GM12878 (cell line): ENCODE measurements around the gene FAM187B. TPM values are rescaled to one million over a fixed set of nuclear protein-coding genes. Genes with fewer than 3 reads are reported as not detected.

Source experiments
- ATAC-seq: fragments of 200-7000 bp; cut with Tn5 transposase; 3 replicates; pipeline ENCODE4 v1.9.1; 2020; ENCODE audit warnings: mild to moderate bottlenecking, moderate library complexity
- BruUV-seq: library from RNA; stranded (reverse); fragments of 400-500 nt; replicated peaks from 2 replicates; lab custom pipeline; 2021; lab: Mats Ljungman, UMichigan
- CTCF ChIA-PET: fragments of 300-600 bp; sonication (Branson Sonifier 250); formaldehyde crosslinking; extraction: SDS; loops from one replicate; lab custom pipeline; 2021; ENCODE audit warnings: inconsistent platforms; lab: Yijun Ruan, JAX
- POLR2A ChIA-PET: fragments of 350-600 bp; formaldehyde crosslinking; extraction: SDS; loops from one replicate; lab custom pipeline; 2021; ENCODE audit warnings: inconsistent platforms; lab: Charles Lee
- RAD21 ChIA-PET: fragments of 300-600 bp; sonication (Branson Sonifier 250); formaldehyde crosslinking; loops from one replicate; lab custom pipeline; 2023; ENCODE audit warnings: antibody characterized with exemption; ENCODE audit not compliant: unreplicated experiment; lab: Charles Lee
- SMC1A ChIA-PET: fragments of 300-600 bp; sonication (Branson Sonifier 250); formaldehyde crosslinking; loops from one replicate; lab custom pipeline; 2023; ENCODE audit not compliant: unreplicated experiment, uncharacterized antibody; lab: Charles Lee
- DNase-seq: peaks from one replicate; pipeline ENCODE4 v3.0.0-alpha.2; 2011; ENCODE audit warnings: low read depth, low spot score
- FAIRE-seq: peaks from 3 replicates; lab custom pipeline; 2011; peaks lifted over from hg19 to GRCh38; lab: Jason Lieb, UNC
- H2AFZ ChIP-seq: 2 replicates; pipeline ENCODE4 v1.6.0; 2011; ENCODE audit warnings: low read depth, low read length, control low read depth; ENCODE audit not compliant: control insufficient read depth
- H3K27ac ChIP-seq: 2 replicates; pipeline ENCODE4 v1.5.1; 2011; ENCODE audit warnings: control low read depth; ENCODE audit not compliant: control insufficient read depth, insufficient read depth
- H3K27me3 ChIP-seq, 2 experiments: replicated peaks in 1 of 2; 2 replicates each; pipeline versions ENCODE4 v1.6.0 to v1.6.1; 2011; ENCODE audit warnings: low read length in 1 of 2; ENCODE audit not compliant: control insufficient read depth in 2 of 2, insufficient read depth in 2 of 2
- H3K36me3 ChIP-seq, 2 experiments: 2 replicates each; pipeline ENCODE4 v1.5.1; 2011; ENCODE audit warnings: low read length in 1 of 2; ENCODE audit not compliant: control insufficient read depth in 2 of 2, insufficient read depth in 2 of 2
- H3K4me1 ChIP-seq: 2 replicates; pipeline ENCODE4 v1.6.1; 2011; ENCODE audit warnings: mild to moderate bottlenecking, low read length, moderate library complexity, mixed read lengths; ENCODE audit not compliant: control insufficient read depth, insufficient read depth
- H3K4me2 ChIP-seq: 2 replicates; pipeline ENCODE4 v1.6.0; 2011; ENCODE audit warnings: control low read depth; ENCODE audit not compliant: control insufficient read depth, insufficient read depth
- H3K4me3 ChIP-seq: fragments of 200-600 bp; sonication (generic); 2 replicates; pipeline ENCODE4 v1.5.1; 2016
- H3K79me2 ChIP-seq: 2 replicates; pipeline ENCODE4 v1.6.0; 2011; ENCODE audit warnings: low read length; ENCODE audit not compliant: control insufficient read depth, insufficient read depth
- H3K9ac ChIP-seq: 2 replicates; pipeline ENCODE4 v1.8.0; 2011; ENCODE audit warnings: low read length, control low read depth, mixed read lengths; ENCODE audit not compliant: control insufficient read depth, insufficient read depth
- H3K9me3 ChIP-seq: replicated peaks from 3 replicates; pipeline ENCODE4 v1.5.1; 2011; ENCODE audit warnings: mild to moderate bottlenecking, low read length; ENCODE audit not compliant: control insufficient read depth, insufficient read depth
- H4K20me1 ChIP-seq: 2 replicates; pipeline ENCODE4 v1.6.0; 2011; ENCODE audit not compliant: control insufficient read depth, insufficient read depth
- DPF2 ChIP-seq: fragments of 450-650 bp; IDR thresholded peaks from 2 replicates; pipeline ENCODE4 v1.6.1; 2017; ENCODE audit warnings: mild to moderate bottlenecking
- EZH2 ChIP-seq: IDR thresholded peaks from 2 replicates; pipeline ENCODE4 v1.6.1; 2012; ENCODE audit warnings: low read depth, mild to moderate bottlenecking, control low read depth, inconsistent platforms, low read length, borderline replicate concordance; ENCODE audit not compliant: control insufficient read depth
- GATAD2B ChIP-seq: fragments of 450-650 bp; conservative IDR thresholded peaks from 2 replicates; pipeline ENCODE4 v1.6.1; 2017; ENCODE audit warnings: low read depth, mild to moderate bottlenecking, moderate library complexity
- IKZF1 ChIP-seq: fragments of 450-650 bp; conservative IDR thresholded peaks from 2 replicates; pipeline ENCODE4 v1.6.1; 2017; ENCODE audit warnings: antibody characterized with exemption, mild to moderate bottlenecking
- IKZF2 ChIP-seq, 2 experiments: fragments of 450-650 bp; IDR thresholded peaks; 2 replicates each; pipeline ENCODE4 v1.6.1; 2017; ENCODE audit warnings: mild to moderate bottlenecking in 2 of 2, moderate library complexity in 2 of 2
- JUNB ChIP-seq: IDR thresholded peaks from 2 replicates; pipeline ENCODE4 v1.6.1; 2016; ENCODE audit warnings: antibody characterized with exemption, mild to moderate bottlenecking
- MEF2B ChIP-seq: fragments of 450-650 bp; IDR thresholded peaks from 2 replicates; pipeline ENCODE4 v1.6.1; 2018; ENCODE audit warnings: mild to moderate bottlenecking, moderate library complexity; ENCODE audit not compliant: partially characterized antibody, poor library complexity, severe bottlenecking
- NFIC ChIP-seq: IDR thresholded peaks from 2 replicates; pipeline ENCODE4 v1.6.1; 2012; ENCODE audit warnings: low read depth, mild to moderate bottlenecking, inconsistent platforms, low read length, moderate library complexity
- NR2F1 ChIP-seq: fragments of 450-650 bp; conservative IDR thresholded peaks from 2 replicates; pipeline ENCODE4 v1.6.1; 2017; ENCODE audit warnings: mild to moderate bottlenecking
- RUNX3 ChIP-seq: IDR thresholded peaks from 2 replicates; pipeline ENCODE4 v1.6.1; 2012; ENCODE audit warnings: low read length, inconsistent platforms
- SMARCA5 ChIP-seq: fragments of 450-650 bp; IDR thresholded peaks from 2 replicates; pipeline ENCODE4 v1.6.1; 2017; ENCODE audit warnings: mild to moderate bottlenecking
- SRF ChIP-seq, 2 experiments: IDR thresholded peaks; 2 replicates each; pipeline ENCODE4 v1.6.1; 2011; ENCODE audit warnings: low read depth in 2 of 2, low read length in 2 of 2, mild to moderate bottlenecking in 1 of 2, moderate library complexity in 1 of 2
- SUPT20H ChIP-seq: IDR thresholded peaks from 2 replicates; pipeline ENCODE4 v1.6.1; 2011; ENCODE audit warnings: low read depth, mild to moderate bottlenecking, low read length, moderate library complexity, borderline replicate concordance; ENCODE audit not compliant: control insufficient read depth
- TCF12 ChIP-seq: IDR thresholded peaks from 2 replicates; pipeline ENCODE4 v1.6.1; 2011; ENCODE audit warnings: low read depth, mild to moderate bottlenecking, low read length
- ZNF24 ChIP-seq: fragments of 450-650 bp; IDR thresholded peaks from 2 replicates; pipeline ENCODE4 v1.6.1; 2017; ENCODE audit warnings: antibody characterized with exemption, mild to moderate bottlenecking
- WGBS: methylation state at CpG from one replicate; pipeline ENCODE4 v1.1.6; 2016; ENCODE audit warnings: low lambda C conversion rate; ENCODE audit not compliant: insufficient replicate concordance, insufficient coverage; ENCODE audit errors: missing lambda C conversion rate; 5-methylcytosine and 5-hydroxymethylcytosine counted together
- in situ Hi-C: fragments of 300-500 bp; cut with MboI; formaldehyde crosslinking; loops from 9 replicates; pipeline ENCODE4 v1.14.3; 2018; ENCODE audit warnings: mixed read lengths
- intact Hi-C: fragments of 100-400 bp; cut with micrococcal nuclease; formaldehyde crosslinking; loops from one replicate; pipeline ENCODE4 v1.14.2; 2022; ENCODE audit not compliant: unreplicated experiment
- polyA plus RNA-seq, 11 experiments: library from polyadenylated mRNA; depleted of rRNA in 4 of 11; unstranded in 6 of 11; stranded (reverse) in 5 of 11; fragments of >200 nt; fragmentation: Nextera tagmentation in 4 of 11; fragmentation: Illumina TruSeq in 1 of 11; extraction: Ambion mirVana in 4 of 11; extraction: Trizol in 1 of 11; gene quantifications; 1 replicate in 1 of 11; 2 replicates in 10 of 11; pipeline versions ENCODE4 v1.2.1 to v1.2.3, GENCODE V29; 2011 to 2016; ENCODE audit warnings: inconsistent platforms in 2 of 11, missing spikeins in 2 of 11, low read depth in 1 of 11
- total RNA-seq, 4 experiments: library from RNA; depleted of rRNA in 3 of 4; stranded (reverse); fragments of >200 nt in 3 of 4; fragmentation: Illumina TruSeq in 1 of 4; extraction: Trizol in 1 of 4; gene quantifications; 2 replicates each; pipeline versions ENCODE4 v1.2.1 to v1.2.3, GENCODE V29; 2013 to 2021
- TF ChIP-seq, protein P1 (sequence below): IDR thresholded peaks from 2 replicates; pipeline ENCODE4 v1.6.1; 2011; ENCODE audit warnings: borderline replicate concordance, low read depth, mild to moderate bottlenecking, moderate library complexity, mixed read lengths, low read length; ENCODE audit not compliant: insufficient read depth; ENCODE audit errors: extremely low read length
- TF ChIP-seq, protein P2 (sequence below): IDR thresholded peaks from 2 replicates; pipeline ENCODE4 v1.6.1; 2012; ENCODE audit warnings: improper control_type of control experiment, low read depth, low read length; ENCODE audit not compliant: insufficient replicate concordance

Gene FAM187B
- total and polyA plus RNA-seq, 10 of the 15 experiments (the other 5 are each of a cell fraction or from before 2014, with no cell fraction given) = 0.05 TPM; not detected in 9

- peak overlapping the region; percentile 83 for H3K27ac ChIP-seq
- RAD21 ChIA-PET = interaction anchor here (0.9 to 3.3 kb wide), 3 partner anchors 31 to 117 kb away, joined by 3 to 15 read pairs (median 3); partner anchors contain the start of gene FXYD7
- peak; percentile 68 for FAIRE-seq
- TF ChIP-seq EZH2 (no peak), RUNX3 (peak; percentile 85), ZNF24 (no peak), GATAD2B (0 out of 2 replicates have a peak, but pooled peaks have one; percentile 34), SUPT20H (no peak), NR2F1 (0 out of 2 replicates have a peak, but pooled peaks have one; percentile 40), MEF2B (peak; percentile 27), DPF2 (peak; percentile 41; the same call in 1 of the 2 replicates), IKZF2 (IDR thresholded peaks at IDR 0.05) (peak; percentile 68 to 79), JUNB (peak; percentile 64; the same call in 1 of the 2 replicates), SRF (IDR thresholded peaks at IDR 0.05; ENCODE audit: low read depth in 2 of 2, low read length in 2 of 2) (no peak), TCF12 (peak; percentile 56; the same call in 1 of the 2 replicates), NFIC (peak; percentile 62), SMARCA5 (peak; percentile 92), IKZF1 (peak; percentile 82)
- TF ChIP-seq, protein P1, sequence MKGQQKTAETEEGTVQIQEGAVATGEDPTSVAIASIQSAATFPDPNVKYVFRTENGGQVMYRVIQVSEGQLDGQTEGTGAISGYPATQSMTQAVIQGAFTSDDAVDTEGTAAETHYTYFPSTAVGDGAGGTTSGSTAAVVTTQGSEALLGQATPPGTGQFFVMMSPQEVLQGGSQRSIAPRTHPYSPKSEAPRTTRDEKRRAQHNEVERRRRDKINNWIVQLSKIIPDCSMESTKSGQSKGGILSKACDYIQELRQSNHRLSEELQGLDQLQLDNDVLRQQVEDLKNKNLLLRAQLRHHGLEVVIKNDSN = no peak
- TF ChIP-seq, protein P2, sequence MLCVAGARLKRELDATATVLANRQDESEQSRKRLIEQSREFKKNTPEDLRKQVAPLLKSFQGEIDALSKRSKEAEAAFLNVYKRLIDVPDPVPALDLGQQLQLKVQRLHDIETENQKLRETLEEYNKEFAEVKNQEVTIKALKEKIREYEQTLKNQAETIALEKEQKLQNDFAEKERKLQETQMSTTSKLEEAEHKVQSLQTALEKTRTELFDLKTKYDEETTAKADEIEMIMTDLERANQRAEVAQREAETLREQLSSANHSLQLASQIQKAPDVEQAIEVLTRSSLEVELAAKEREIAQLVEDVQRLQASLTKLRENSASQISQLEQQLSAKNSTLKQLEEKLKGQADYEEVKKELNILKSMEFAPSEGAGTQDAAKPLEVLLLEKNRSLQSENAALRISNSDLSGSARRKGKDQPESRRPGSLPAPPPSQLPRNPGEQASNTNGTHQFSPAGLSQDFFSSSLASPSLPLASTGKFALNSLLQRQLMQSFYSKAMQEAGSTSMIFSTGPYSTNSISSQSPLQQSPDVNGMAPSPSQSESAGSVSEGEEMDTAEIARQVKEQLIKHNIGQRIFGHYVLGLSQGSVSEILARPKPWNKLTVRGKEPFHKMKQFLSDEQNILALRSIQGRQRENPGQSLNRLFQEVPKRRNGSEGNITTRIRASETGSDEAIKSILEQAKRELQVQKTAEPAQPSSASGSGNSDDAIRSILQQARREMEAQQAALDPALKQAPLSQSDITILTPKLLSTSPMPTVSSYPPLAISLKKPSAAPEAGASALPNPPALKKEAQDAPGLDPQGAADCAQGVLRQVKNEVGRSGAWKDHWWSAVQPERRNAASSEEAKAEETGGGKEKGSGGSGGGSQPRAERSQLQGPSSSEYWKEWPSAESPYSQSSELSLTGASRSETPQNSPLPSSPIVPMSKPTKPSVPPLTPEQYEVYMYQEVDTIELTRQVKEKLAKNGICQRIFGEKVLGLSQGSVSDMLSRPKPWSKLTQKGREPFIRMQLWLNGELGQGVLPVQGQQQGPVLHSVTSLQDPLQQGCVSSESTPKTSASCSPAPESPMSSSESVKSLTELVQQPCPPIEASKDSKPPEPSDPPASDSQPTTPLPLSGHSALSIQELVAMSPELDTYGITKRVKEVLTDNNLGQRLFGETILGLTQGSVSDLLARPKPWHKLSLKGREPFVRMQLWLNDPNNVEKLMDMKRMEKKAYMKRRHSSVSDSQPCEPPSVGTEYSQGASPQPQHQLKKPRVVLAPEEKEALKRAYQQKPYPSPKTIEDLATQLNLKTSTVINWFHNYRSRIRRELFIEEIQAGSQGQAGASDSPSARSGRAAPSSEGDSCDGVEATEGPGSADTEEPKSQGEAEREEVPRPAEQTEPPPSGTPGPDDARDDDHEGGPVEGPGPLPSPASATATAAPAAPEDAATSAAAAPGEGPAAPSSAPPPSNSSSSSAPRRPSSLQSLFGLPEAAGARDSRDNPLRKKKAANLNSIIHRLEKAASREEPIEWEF = peak; percentile 14
Observed at GRCh38 chr19:35206379-35206778, 22.2 kb downstream of the FAM187B start.

More at GRCh38 chr19:35206379-35206778, 22.2 kb downstream of the FAM187B start:
- peak; percentile 67 for ATAC-seq
- DNase-seq = peak; percentile 52
- Histone ChIP-seq H3K4me2 (peak overlapping the region; percentile 68), H3K36me3 (no peaks in the 10 kb centered on the region), H3K9ac (peak overlapping the region; percentile 46; the same call in 1 of the 2 replicates), H4K20me1 (no peaks in the 10 kb centered on the region), H3K79me2 (no peaks in the 10 kb centered on the region), H3K4me3 (peak overlapping the region; percentile 33; the same call in 1 of the 2 replicates), H3K9me3 (no peaks in the 10 kb centered on the region), H3K27me3 (no peaks in the 10 kb centered on the region), H3K4me1 (peaks cover 37% of the 10 kb centered on the region), H2AFZ (peak overlapping the region; percentile 59; the same call in 1 of the 2 replicates)
- intact Hi-C loops = loop anchor here (5.0 kb wide), 1 partner anchor 49 kb away; no protein-coding TSS in a partner anchor
- TSS peak; percentile 73 for BruUV-seq
- in situ Hi-C loops = no loop called here
- SMC1A ChIA-PET = interaction anchor here (0.7 to 1.9 kb wide), 10 partner anchors 9 to 114 kb away, joined by 3 to 8 read pairs (median 3); partner anchors contain the start of gene FXYD5
- WGBS = 2% methylated on average over 5 of the region's 5 CpGs
- POLR2A ChIA-PET = interaction anchor here (0.5 to 2.1 kb wide), 7 partner anchors 9 to 150 kb away, joined by 3 to 6 read pairs (median 3); no protein-coding TSS in a partner anchor
- CTCF ChIA-PET = interaction anchor here (0.6 to 2.0 kb wide), 6 partner anchors 12 to 71 kb away, joined by 4 to 9 read pairs (median 6); partner anchors contain the start of genes FXYD7 and LGI4
